K562 (cell line): Measurements from ENCODE around the gene PTPN7. TPM values are rescaled to one million over a fixed set of nuclear protein-coding genes. Genes with fewer than 3 reads are reported as not detected.

Experiments
- BRF1 ChIP-seq: IDR thresholded peaks from 3 replicates; pipeline ENCODE4 v1.6.1; 2011; ENCODE audit warnings: borderline replicate concordance, mild to moderate bottlenecking; ENCODE audit not compliant: insufficient read length; ENCODE audit errors: extremely low read depth
- CBX3 ChIP-seq, 2 experiments: IDR thresholded peaks; 1 replicate in 1 of 2; 2 replicates in 1 of 2; pipeline ENCODE4 v1.6.1; 2012; ENCODE audit warnings: inconsistent platforms in 2 of 2, low read length in 2 of 2, borderline replicate concordance in 1 of 2, control low read depth in 1 of 2
- DPF2 ChIP-seq: fragments of 450-650 bp; IDR thresholded peaks from 2 replicates; pipeline ENCODE4 v1.6.1; 2016
- ELF2 ChIP-seq: fragments of 250-450 bp; sonication (Bioruptor Pico); IDR thresholded peaks from 2 replicates; pipeline ENCODE4 v1.5.0; 2021; ENCODE audit warnings: mild to moderate bottlenecking
- HNRNPL ChIP-seq: fragments of 200-400 bp; formaldehyde crosslinking; IDR thresholded peaks from 2 replicates; pipeline ENCODE4 v1.6.1; 2017; ENCODE audit warnings: low read depth, mild to moderate bottlenecking, low read length
- KAT8 ChIP-seq: fragments of 450-650 bp; IDR thresholded peaks from 2 replicates; pipeline ENCODE4 v1.6.1; 2016; ENCODE audit warnings: low read depth, mild to moderate bottlenecking
- MTA2 ChIP-seq: fragments of 450-650 bp; IDR thresholded peaks from 2 replicates; pipeline ENCODE4 v1.6.1; 2016; ENCODE audit warnings: low read depth
- POLR2G ChIP-seq: fragments of 200-400 bp; formaldehyde crosslinking; IDR thresholded peaks from 2 replicates; pipeline ENCODE4 v1.6.1; 2017; ENCODE audit warnings: low read depth, mild to moderate bottlenecking, antibody characterized with exemption, low read length, moderate library complexity
- PRMT5 ChIP-seq: sonication (generic); formaldehyde crosslinking; IDR thresholded peaks from 2 replicates; pipeline ENCODE4 v1.5.0; 2020; ENCODE audit warnings: missing genetic modification reagents
- RFX5 ChIP-seq: IDR thresholded peaks from 2 replicates; pipeline ENCODE4 v1.6.1; 2011; ENCODE audit warnings: low read depth, mild to moderate bottlenecking, improper control_type of control experiment, low read length
- ZBTB17 ChIP-seq: fragments of 450-650 bp; formaldehyde crosslinking; IDR thresholded peaks from 2 replicates; pipeline ENCODE4 v1.4.0; 2020; ENCODE audit warnings: mild to moderate bottlenecking
- ZMIZ1 ChIP-seq, 2 experiments: fragments of 150-350 bp in 1 of 2; IDR thresholded peaks; 2 replicates each; pipeline ENCODE4 v1.6.1; 2012 to 2016; ENCODE audit warnings: low read depth in 2 of 2, low read length in 2 of 2, mild to moderate bottlenecking in 1 of 2, moderate library complexity in 1 of 2
- ZNF174 ChIP-seq: fragments of 250-450 bp; sonication (Bioruptor Pico); IDR thresholded peaks from 2 replicates; pipeline ENCODE4 v1.4.0; 2020; ENCODE audit warnings: mild to moderate bottlenecking
- polyA plus RNA-seq, 8 experiments: library from polyadenylated mRNA; depleted of rRNA in 4 of 8; stranded (reverse) in 5 of 8; unstranded in 3 of 8; fragments of >200 nt; fragmentation: Nextera tagmentation in 2 of 8; fragmentation: Illumina TruSeq in 1 of 8; extraction: Ambion mirVana in 2 of 8; extraction: Trizol in 1 of 8; gene quantifications; 2 replicates each; pipeline versions ENCODE4 v1.2.1 to v1.2.3, GENCODE V29; 2011 to 2014; ENCODE audit warnings: inconsistent platforms in 1 of 8, missing spikeins in 1 of 8
- total RNA-seq, 7 experiments: library from RNA; depleted of rRNA in 6 of 7; stranded (reverse); fragments of >200 nt in 6 of 7; fragmentation: Illumina TruSeq in 2 of 7; extraction: Trizol in 2 of 7; gene quantifications; 2 replicates each; pipeline versions ENCODE4 v1.2.1 to v1.2.3, GENCODE V29; 2011 to 2021; ENCODE audit warnings: low replicate concordance in 1 of 7
- TF ChIP-seq, protein P1 (sequence below), 2 experiments: fragments of 450-650 bp in 1 of 2; sonication (generic) in 1 of 2; formaldehyde crosslinking in 1 of 2; IDR thresholded peaks; 2 replicates each; pipeline versions ENCODE4 v1.7.1 to v1.9.0; 2016 to 2022; ENCODE audit warnings: inconsistent platforms in 1 of 2, mild to moderate bottlenecking in 1 of 2, missing genetic modification reagents in 1 of 2

Gene PTPN7
- total and polyA plus RNA-seq, 9 of the 15 experiments (the other 6 are each of a cell fraction or from before 2014, with no cell fraction given), result 18.7 to 144 (median 120) TPM

DNA sequence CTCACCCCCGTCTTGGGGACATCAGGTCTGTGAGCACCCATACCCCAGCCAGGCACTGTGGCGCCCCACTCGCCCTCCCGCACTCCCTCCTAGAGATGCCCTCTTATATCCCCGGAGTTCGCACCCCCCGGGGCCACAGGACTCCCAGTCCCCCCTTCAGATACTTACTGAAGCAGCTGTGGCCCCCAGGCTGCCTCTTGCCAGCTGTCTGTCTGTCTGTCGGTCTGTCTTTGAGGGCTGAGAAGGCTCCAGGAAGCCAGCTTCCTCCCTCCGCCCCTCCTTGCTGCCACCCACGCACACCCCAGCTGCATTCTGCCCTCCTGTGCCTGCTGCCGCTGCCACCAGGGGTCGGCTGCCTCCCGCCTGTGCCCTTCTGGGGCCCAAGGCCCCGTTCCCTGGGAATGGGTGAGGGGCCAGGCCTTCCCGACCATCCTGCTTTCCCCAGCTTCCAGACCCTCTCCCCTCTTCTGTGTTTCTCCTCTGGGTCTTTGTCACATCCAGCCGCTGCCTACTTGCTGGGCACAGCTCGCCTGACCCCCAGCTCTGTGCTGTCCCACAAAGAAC, at the start of gene PTPN7 (continued):
- TF ChIP-seq ZMIZ1 (IDR thresholded peaks at IDR 0.05; ENCODE audit: low read depth in 2 of 2, low read length in 2 of 2), result no peak; a peak in 1 of 4 replicates
- TF ChIP-seq POLR2G, result peak; percentile 76
- TF ChIP-seq KAT8, result no peak
- peak; percentile 34; the same call in 1 of the 2 replicates for TF ChIP-seq ZBTB17 (CRISPR knock-in tag)
- no peak for TF ChIP-seq PRMT5
- TF ChIP-seq MTA2, result peak; percentile 33; the same call in 1 of the 2 replicates
- TF ChIP-seq CBX3 (IDR thresholded peaks at IDR 0.05; ENCODE audit: borderline replicate concordance in 1 of 2, low read length in 2 of 2), result no peak
- no peak; the same call in 1 of the 2 replicates for TF ChIP-seq ELF2 (CRISPR knock-in tag)
- TF ChIP-seq HNRNPL, result peak; percentile 82; the same call in 1 of the 2 replicates
- no peak; the same call in 1 of the 2 replicates for TF ChIP-seq DPF2
- no peak for TF ChIP-seq BRF1
- TF ChIP-seq, protein P1, sequence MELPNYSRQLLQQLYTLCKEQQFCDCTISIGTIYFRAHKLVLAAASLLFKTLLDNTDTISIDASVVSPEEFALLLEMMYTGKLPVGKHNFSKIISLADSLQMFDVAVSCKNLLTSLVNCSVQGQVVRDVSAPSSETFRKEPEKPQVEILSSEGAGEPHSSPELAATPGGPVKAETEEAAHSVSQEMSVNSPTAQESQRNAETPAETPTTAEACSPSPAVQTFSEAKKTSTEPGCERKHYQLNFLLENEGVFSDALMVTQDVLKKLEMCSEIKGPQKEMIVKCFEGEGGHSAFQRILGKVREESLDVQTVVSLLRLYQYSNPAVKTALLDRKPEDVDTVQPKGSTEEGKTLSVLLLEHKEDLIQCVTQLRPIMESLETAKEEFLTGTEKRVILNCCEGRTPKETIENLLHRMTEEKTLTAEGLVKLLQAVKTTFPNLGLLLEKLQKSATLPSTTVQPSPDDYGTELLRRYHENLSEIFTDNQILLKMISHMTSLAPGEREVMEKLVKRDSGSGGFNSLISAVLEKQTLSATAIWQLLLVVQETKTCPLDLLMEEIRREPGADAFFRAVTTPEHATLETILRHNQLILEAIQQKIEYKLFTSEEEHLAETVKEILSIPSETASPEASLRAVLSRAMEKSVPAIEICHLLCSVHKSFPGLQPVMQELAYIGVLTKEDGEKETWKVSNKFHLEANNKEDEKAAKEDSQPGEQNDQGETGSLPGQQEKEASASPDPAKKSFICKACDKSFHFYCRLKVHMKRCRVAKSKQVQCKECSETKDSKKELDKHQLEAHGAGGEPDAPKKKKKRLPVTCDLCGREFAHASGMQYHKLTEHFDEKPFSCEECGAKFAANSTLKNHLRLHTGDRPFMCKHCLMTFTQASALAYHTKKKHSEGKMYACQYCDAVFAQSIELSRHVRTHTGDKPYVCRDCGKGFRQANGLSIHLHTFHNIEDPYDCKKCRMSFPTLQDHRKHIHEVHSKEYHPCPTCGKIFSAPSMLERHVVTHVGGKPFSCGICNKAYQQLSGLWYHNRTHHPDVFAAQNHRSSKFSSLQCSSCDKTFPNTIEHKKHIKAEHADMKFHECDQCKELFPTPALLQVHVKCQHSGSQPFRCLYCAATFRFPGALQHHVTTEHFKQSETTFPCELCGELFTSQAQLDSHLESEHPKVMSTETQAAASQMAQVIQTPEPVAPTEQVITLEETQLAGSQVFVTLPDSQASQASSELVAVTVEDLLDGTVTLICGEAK (IDR thresholded peaks at IDR 0.05), result no peak
- TF ChIP-seq, protein P1 (CRISPR knock-in tag; IDR thresholded peaks at IDR 0.05), result no peak
- no peak for TF ChIP-seq ZNF174
- no peak for TF ChIP-seq RFX5
